ENCODE results near the gene SMARCB1.

SMARCB1 gene

DNA sequence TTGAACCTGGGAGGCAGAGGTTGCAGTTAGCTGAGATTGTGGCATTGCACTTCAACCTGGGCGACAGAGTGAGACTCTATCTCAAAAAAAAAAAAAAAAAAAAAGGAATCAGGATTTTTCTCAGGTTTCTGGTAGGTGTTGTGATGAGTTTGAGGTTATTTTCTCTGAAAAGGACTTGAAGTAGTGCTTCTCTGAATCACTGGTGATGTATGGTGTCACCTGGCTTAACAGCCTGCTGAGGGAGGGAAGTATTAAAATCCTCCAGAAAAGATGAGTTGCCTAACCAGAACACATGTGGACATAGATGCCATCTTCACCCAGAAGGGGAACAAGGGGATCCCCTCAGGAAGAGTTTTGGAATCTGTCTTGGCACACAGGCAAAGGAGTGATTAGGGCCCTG, 20.1 kb downstream of the SMARCB1 start:
- no peak for DNase-seq

DNA sequence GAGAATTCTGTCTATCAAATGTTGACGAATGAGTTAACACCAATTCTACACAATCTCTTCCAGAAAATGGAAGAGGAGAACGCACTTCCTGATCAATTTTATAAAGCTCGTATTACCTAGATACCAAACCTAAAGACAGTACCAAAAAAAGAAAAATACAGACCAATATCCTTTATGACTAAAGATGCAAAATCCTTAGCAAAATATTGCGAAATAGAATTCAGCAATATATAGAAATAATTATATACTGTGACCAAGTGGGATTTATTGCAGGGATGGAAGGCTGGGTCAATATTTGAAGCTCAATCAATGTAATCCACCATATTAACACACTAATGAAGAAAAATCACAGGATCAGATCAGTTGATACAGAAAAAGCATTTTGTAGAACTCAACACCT, 25.6 kb downstream of the SMARCB1 start:
- no peak for DNase-seq

- no peak for DNase-seq
These were observed 28.9 kb downstream of the SMARCB1 start for GRCh38 chr22:23815541-23816155.

DNA sequence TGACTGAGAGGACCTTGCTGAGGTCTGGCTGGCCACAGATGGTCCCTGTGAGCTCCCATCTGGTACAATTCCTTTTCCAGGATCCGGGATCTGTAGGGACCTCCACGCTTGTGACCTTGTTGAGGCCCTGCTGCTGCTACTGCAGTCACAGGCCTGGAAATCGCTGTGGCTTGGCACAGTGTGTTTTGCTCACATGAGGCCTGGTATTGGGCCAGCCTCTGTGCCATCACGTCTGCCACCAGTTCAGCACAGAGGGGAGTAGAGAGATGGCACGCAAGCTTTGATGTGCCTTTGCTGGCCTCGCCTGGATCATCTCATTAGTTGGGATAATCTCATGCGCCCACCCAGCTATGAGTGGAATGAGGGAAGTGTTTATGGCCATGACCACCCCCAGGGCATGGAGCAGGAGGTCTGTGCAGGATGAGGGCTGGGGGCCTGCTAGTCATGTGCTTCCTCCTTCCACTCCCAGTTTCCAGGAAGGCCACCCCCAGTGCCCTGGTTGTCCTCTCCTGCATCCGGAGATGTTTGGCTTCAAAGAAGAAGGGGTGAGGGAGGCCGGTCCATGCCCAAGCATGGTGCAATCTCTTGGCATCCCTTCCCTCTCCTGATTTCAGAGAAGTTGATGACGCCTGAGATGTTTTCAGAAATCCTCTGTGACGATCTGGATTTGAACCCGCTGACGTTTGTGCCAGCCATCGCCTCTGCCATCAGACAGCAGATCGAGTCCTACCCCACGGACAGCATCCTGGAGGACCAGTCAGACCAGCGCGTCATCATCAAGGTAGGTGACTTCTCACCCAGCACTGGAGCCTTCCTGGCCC, 29.6 kb downstream of the SMARCB1 start:
- DNase-seq, result no peak

DNA sequence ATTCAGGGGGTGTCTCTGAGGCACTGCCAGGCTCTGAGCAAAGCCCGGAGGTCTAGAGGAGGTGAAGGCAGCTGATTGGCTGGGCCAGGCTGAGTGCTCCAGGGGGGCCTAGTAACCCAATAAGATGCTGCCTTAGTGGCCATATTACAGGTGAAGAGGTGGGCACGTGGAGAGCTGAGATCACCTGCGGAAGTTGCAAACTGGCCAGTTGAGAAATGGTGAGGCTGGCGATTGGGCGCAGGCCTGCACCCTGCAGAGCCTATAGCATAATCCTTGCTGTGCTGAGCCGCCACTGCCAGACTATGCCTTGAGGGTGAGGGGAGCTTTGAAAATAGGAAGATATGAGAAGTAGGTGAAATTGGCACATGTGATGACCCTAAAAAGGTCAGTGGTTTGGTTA, 30.4 kb downstream of the SMARCB1 start:
- no peak for DNase-seq

DNA sequence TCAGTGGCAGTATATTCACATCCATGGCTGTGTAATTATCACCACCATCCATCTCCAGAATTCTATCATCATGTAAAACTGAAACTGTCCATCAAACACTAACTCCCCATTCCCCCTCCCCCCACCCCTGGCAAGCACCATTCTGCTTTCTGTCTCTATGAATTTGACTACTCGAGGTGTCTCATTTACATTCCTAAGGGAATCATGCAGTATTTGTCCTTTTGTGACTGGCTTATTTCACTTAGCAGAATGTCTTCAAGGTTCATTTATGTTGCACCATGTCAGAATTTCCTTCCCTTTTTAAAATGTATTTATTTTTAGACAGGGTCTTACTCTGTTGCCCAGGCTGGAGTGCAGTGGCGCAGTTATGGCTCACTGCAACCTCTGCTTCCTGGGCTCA, 31.8 kb downstream of the SMARCB1 start:
- no peak for DNase-seq

GRCh38 chr22:23820748-23821211, 34.0 kb downstream of the SMARCB1 start:
- no peak for DNase-seq

- no peak for DNase-seq
These were observed 35.4 kb downstream of the SMARCB1 start for GRCh38 chr22:23822101-23822671.

DNA sequence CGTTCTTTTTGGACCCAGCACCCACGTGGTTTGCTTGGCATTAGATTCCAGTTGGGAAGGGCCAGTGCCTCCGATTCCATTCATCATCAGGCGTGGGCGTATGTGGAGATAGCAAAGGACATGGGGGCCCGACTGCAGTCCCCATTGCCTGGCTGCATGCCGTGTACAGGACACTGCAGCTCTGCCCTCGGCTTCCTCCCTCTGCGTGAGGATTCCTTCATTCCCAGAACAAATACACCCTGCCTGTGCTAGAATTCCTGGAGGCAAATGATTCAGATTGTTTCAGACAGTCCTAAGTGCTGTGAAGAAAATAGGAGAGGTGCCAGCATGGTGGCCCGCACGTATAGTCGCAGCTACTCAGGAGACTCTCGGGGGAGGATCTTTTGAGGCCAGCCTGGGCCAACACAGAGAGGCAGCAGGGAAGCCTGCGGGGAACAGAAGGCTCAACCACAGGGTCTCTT, 36.6 kb downstream of the SMARCB1 start:
- DNase-seq, result no peak

DNA sequence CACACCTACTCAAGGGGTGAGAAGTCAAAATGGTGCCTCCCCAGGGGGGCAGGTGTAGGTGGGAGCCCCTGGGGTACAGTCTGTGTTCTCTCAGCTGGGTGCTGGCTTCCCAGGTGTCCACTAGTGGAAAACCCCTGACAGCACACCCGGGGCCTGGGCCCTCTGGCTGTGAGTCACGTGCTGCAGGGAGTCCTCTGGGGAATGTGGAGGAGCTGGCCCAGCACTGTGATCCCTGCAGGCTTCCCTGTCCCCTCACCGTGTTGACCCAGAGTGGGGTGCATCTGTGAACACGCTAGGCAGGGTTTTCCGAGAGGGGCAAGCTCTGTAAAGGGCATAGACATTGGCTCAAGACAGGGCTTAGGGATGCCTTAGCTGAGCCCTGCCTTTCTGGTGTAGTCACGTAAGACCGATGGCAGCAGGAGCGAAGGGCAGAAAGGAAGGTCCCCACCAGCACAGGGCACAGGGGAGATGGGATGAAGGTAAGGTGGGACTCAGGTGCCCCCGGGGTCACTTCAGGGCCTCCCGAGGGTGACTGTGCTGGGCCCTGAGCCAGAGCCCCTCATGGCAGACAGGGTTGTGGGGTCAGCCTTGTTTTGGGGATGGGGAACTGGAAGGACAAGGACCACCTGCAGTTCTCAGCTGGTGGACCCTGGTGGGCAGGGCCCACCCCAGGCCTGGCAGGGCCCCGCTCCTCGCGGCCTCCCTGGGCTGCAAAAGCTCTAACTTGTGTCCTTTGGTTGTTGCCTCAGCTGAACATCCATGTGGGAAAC, 37.9 kb downstream of the SMARCB1 start:
- DNase-seq, result no peak

DNA sequence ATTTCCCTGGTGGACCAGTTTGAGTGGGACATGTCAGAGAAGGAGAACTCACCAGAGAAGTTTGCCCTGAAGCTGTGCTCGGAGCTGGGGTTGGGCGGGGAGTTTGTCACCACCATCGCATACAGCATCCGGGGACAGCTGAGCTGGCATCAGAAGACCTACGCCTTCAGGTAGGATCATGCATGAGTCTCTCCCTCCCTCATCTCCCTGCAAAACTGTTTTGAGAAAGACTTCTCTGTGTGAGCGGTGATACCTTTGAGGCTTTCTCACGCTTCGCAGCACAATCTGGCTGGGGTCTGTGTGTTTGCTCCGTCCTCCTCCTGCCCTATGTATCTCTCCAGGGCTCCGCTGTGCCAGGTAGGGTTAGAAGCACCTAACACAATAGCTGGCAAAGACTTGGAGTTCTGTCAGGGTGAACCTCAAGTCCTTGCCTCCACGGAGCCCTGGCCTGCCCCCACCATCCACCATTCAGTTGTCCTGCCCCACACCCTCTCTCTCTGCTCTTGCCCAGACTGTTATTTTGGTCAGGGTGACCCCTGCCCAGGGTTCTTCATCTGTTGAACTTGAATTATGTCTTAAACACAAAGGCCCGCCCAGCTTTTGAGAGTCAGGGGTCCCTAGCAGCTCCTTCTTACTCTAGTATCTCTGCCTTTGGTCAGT, 38.6 kb downstream of the SMARCB1 start:
- no peak for DNase-seq

DNA sequence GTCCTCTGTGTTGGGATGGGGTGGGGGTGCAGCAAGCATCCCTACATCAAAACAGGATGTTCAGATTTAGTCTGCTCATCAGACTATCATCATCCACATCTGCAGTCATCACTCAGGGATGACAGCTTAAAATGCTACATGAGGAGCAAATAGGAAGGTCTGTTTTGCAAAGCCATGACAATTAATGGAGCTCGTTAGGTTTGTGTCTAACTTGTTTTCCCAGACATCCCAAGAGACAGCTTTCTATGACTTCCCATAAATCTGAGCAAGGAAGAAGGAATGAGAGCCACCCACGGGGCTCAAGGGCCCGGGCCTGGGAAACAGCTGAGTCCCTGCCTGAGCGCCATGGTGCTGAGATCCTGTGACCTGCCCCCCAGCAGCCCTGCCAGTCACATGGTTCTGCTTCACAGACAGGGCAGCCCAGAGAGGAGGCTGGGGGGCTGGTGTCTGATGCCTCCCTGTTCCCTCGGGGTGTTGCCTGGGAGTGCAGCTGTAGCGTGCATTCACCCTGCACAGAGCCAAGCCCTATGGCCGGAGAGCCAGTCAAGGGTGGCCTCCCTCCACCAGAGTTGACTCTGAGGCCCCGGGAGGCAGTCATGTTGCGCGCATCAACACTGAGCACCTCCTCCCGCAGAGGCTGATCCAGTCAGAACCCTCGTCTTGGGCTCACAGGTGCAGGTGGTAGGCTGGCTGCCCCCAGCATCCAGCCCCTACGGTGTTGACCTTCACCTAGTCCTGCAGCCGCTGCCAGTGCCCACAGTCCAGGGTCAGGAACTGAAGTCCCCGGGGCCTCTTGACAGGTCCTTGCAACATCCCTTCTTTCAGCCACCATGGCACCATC, 40.0 kb downstream of the SMARCB1 start:
- DNase-seq, result no peak

GRCh38 chr22:23827351-23827995, 40.7 kb downstream of the SMARCB1 start:
- DNase-seq, result no peak

GRCh38 chr22:23828800-23829680, 42.3 kb downstream of the SMARCB1 start:
- DNase-seq, result no peak

DNA sequence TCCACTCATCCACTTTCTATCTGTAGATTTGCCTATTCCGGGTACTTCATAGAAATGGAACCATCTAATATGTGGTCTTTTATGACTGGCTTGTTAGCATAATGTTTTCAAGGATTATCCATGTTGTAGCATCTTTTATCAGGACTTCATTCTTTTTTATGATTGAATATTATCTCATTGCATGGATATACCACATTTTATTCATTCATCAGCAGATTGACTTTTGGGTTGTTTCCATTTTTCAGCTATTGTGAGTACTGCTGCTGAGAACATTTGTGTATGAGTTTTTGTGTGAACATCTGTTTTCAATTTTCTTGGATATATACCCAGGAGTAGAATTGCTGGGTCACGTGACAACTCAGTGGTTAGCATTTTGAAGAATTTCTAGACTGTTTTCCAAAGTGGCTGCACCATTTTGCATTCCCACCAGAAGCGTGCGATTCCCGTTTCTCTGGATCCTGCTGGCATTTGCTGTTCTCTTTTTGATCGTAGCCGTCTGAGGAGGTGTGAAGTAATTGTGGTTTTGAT, 43.1 kb downstream of the SMARCB1 start:
- DNase-seq, result no peak

- DNase-seq, result no peak
These were observed 44.5 kb downstream of the SMARCB1 start for GRCh38 chr22:23831261-23831660.

DNA sequence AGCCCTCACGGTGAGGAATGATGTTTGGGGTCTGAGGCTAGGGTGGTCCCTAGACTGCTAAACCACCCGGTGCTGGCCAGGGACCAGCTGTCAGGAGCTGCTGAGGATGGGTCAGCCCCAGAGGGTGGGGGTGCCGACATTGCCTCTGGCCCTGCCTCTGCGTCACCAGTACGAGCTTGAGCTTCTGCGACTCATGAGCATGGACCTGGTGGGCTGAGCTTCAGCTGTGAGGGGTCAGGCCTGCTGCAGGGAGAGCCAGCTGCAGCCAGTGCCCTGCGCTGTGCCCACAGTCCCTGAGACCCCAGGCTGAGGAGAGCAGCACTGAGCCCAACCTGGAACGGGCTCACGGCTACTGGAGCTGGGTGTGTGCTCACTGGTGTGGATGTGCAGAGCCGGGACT, 45.0 kb downstream of the SMARCB1 start:
- DNase-seq, result no peak

DNA sequence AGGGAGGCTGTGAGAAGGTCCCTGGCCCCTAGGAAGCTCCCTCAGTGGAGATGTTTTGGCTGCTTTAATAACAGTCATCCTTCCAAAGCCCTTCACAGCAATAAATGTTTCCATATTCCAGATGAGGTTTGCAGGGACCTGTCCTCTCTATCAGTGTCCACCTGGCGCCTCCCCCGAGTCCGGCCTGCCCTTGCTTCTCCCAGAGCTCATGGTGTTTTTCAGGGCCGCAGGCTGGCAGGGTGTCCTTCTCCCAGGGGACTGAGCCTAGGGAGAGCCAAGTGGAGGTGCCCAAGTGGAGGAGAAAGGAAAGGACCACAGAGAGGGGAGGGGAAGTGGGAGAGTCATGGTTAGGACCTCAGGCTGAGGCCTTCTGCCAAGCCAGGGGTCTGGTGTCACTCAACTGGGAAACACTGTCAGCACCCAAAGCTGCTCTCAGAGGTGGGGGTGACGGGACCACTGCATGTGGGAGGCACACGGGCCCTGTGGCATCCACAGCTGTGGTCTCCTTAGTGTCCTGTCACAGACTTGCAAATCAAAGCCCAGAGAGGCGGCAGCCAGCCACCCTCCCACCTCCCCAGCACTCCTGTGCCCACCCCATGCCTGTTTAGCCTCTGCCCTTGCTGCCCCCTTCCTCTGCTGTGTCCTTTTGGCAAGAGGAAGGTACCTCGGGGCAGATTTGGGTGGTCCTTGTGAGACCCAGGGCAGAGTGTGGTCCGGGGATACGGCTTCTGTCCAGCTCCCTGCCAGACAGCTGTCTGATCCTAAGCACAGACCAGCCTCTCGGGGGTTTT, 45.7 kb downstream of the SMARCB1 start:
- no peak for DNase-seq

All from NCI-H774 (cell line).